DMS 273 treated with DMSO at 0.1 percent for 48 hours (cell line): ENCODE data around the gene STK11.

Source experiments
- DNase-seq: peaks from one replicate; lab custom pipeline; 2025; lab: John Stamatoyannopoulos, UW

STK11 gene

DNA sequence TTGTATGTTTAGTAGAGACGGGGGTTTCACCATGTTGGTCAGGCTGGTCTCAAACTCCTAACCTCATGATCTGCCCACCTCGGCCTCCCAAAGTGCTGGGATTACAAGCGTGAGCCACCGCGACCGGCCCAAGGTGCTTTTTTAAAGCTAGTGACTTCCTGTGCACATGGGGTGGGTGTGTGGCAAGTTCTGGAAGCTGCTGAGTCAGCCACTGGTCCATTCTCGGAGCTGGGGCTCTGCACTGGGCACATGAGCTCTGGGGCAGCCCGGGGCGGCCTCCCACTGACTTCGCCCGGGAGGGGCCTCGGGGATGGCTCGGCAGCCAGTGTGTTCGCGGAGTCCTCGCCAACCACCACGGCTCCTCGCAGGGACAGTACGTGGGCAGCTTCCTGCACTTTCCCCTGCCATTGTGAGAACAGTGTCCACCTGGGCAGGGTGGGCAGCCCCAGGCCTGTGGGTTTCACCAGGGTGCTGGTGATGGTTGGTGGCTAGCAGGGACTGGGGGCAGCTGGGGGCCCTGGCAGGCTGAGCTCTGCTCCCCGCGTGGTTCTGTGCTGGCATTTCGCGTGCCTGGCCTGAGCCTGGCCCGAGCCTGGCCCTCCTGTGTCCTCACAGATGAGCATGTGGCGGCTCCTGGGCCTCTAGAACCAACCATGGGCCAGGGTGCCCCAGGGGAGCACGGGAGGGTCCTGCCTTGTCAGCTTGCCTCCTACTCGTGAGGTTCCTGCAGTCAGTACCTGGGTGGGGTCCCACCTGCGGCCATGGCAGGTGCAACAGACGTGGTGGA, 20.1 kb downstream of the STK11 start:
- no peak for DNase-seq

GRCh38 chr19:1226227-1226518, 20.6 kb downstream of the STK11 start:
- no peak for DNase-seq

GRCh38 chr19:1226522-1227303, 21.1 kb downstream of the STK11 start:
- DNase-seq: no peak

DNA sequence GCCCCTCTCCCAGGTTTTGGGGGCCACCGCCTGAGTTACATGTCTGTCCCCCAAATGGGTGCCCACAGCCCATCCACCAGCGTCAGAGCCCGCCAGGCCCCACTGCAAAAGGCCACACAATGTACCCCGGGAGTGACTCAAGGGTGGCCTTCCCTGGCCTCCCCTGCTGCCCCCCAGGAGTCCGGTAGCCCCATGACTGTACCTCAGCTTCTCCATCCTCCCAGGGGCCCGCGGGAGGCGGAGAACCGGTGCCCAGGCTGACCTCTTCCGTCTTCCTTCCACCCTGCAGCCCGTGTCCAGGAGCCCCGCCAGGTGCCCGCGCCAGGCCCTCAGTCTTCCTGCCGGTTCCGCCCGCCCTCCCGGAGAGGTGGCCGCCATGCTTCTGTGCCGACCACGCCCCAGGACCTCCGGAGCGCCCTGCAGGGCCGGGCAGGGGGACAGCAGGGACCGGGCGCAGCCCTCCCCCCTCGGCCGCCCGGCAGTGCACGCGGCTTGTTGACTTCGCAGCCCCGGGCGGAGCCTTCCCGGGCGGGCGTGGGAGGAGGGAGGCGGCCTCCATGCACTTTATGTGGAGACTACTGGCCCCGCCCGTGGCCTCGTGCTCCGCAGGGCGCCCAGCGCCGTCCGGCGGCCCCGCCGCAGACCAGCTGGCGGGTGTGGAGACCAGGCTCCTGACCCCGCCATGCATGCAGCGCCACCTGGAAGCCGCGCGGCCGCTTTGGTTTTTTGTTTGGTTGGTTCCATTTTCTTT, 21.9 kb downstream of the STK11 start:
- DNase-seq: no peak

GRCh38 chr19:1228161-1228957, 22.8 kb downstream of the STK11 start:
- DNase-seq: no peak

GRCh38 chr19:1229056-1229923, 23.7 kb downstream of the STK11 start:
- no peak for DNase-seq

- DNase-seq: no peak
Observed at GRCh38 chr19:1229924-1230782, 24.6 kb downstream of the STK11 start.

DNA sequence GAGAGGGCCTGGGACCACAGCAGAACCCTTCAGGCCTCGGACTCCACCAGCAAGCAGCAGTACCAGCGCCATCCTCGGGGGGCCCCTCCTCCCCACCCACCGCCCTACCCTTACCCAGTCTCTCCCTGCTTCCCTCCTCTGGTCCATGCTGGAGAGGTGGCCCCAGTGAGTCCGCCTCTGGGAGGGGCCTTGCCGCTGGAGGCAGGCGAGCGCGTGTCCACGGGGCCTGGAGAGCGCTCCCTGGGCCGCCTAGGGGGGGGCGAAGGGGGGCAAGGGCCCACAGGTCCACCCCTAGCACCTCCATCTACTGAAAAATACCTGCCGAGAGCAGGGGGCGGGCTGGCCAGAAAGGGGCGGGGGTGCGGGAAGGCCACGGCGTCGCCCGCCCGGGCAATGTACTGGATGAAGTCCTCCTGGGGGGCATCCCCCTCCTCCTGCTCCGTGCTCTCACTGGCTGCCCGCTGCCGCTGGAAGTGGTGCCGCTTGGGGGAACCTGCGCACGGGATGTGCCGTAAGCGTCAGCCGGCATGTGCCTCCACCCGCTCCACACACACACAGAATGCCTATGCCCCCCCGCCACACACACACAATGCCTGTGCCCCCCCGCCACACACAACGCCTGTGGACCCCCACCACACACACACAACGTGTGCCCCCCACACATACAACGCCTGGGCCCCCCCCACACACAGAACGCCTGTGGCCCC, 25.4 kb downstream of the STK11 start:
- no peak for DNase-seq

DNA sequence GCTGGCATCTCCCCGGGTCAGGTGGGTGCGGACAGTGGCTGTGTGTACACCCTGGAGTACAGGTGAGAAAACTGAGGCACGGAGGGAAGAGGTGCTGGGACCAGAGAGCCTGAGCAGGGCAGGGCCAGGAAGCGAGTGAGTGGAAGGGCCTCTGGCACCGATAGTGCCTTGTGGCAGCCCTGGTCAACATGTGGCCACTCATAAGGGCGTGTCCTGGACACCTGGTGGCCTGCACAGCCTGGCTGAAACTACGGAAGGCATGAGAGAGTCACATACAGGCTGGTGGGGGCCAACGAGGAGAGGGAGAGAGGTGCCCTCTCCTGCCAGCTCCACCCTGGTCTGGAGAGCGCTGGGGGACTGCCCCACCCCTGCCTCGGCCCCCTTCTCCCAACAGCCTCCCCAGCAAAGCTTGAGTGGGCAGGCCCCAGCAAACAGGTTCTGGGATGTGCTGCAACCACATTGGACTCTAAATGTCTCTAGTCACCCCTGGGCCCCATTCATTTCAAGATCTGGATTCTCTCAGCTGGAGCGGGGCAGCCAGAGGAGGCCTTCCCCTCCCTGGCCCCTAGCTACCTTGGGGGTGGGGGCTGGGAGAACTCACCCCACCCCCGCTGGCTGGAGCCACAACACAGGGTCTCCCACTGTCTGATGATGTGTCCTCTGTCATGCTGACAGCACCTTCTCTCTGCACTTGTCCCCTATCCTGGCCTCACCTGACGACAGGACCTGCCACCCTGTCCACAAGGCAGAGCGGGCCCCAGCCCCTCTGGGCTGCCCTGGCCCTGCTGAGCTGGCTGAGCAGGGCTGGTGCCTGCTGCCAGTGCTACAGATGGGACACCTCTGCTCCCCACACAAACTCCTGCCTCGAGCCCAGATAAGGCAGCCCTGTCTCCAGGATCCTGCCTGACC, 26.4 kb downstream of the STK11 start:
- no peak for DNase-seq

DNA sequence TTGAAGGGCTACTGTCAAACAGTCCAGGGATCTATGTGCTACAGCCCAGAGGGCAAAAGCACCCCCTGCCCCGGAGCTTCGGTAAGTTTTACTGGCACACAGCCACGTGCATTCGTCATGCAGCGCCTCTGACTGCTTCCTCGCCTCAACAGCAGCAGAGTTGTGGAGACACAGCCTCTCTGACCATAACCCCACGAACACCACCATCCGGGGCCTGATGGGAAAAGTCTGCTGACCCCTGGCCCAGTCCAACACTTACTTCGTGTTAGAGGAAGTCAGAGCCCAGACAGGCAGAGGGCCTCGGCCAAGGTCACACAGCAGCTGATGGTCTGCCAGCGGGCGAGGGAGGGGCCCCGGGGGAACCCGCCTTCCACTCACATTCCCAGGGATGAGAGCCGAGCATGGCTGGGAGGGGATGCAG, 27.1 kb downstream of the STK11 start:
- DNase-seq: no peak

DNA sequence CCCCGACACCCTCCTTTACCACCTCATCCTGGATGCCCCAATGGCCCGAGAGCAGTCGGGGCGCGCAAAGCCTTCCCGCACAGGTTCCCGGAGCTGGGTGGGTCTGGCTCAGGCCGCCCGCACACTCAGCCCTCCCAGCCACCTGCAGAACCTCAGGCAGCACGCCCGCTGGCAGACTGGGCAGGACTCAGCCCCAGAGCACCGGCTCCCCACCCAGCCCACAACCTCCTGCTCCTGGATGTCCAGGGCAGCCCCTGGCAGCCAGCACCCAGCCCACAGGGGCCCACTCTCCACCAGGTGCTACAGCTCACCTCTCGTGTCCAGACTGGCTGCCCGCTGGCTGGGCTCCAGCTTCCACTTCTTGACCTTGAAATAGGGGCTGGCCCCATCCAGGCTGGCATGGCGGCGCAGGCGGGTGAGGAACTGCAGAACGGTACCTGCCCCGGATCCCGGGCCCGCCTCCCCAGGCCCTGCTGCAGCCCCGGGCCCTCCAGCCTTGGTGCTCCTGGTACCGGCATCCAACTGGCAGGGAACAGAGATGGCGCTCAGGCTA, 27.6 kb downstream of the STK11 start:
- DNase-seq: no peak

DNA sequence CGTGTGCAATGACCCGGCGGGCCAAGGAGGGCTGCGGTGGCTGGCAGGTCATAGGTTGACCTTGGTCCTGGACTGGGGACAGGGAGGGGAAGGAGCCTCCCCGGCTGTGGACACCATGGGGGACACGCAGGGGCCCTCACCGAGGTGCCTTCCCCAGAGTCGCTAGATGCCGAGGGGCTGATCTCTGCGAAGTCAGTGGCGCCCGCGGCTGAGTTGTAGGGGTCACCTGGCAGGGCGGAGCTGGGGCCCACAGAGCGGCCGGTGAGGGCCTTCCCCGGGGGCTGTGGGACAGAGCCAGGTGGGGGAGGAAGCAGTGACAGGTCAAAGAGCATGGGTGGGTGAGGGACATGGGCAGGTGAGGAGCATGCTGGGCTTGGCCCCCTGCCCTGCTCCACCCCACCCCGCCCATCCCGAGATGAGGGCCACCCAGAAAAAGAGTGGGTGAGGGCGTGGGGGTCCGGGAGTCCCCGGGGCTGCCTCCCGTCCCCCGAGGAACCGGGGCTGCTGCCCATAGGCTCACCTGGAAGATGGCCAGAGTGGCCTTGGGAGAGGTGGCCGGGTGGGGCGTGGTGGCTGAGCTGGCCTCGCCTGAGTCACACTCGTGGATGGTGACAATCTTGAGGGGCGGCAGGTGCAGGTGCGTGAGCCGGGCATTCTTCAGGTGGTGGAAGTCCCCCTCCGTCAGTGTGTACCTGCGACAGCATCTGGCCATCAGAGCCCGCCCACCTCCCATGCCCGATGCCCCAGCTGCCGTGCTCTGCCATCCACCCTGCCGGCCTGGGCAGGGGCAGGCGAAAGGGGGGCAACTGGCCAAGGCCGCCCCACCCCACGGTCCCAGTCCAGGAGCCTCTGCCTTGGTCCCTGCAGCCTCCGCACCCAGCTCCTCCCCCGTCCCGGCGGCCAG, 28.7 kb downstream of the STK11 start:
- DNase-seq: no peak

GRCh38 chr19:1234955-1235380, 29.4 kb downstream of the STK11 start:
- DNase-seq: no peak

- DNase-seq: no peak
Observed at GRCh38 chr19:1235625-1236538, 30.3 kb downstream of the STK11 start.

- DNase-seq: no peak
Observed at GRCh38 chr19:1236576-1236975, 31.0 kb downstream of the STK11 start.
